DMS79 (cell line): ENCODE data around the gene SOX18.

Source experiments
- DNase-seq: peaks from one replicate; lab custom pipeline; 2025; lab: John Stamatoyannopoulos, UW

The SOX18 gene

GRCh38 chr20:64067733-64068307 lies 18.4 kb upstream of the SOX18 start:
- no peak for DNase-seq

GRCh38 chr20:64067005-64067632 lies 17.7 kb upstream of the SOX18 start:
- no peak for DNase-seq

GRCh38 chr20:64065974-64066343 lies 16.5 kb upstream of the SOX18 start:
- no peak for DNase-seq

- DNase-seq = no peak
These were observed 15.9 kb upstream of the SOX18 start for GRCh38 chr20:64065062-64065973.

GRCh38 chr20:64064145-64064698 lies 14.8 kb upstream of the SOX18 start:
- no peak for DNase-seq

GRCh38 chr20:64063389-64064144 lies 14.1 kb upstream of the SOX18 start:
- no peak for DNase-seq

GRCh38 chr20:64062596-64063388 lies 13.4 kb upstream of the SOX18 start, which contains the start of gene TCEA2:
TCEA2 (plus strand) TSS chr20:64063198; CDS start chr20:64063313, 115 bp downstream.
- DNase-seq = peak; percentile 91

- DNase-seq = no peak
These were observed 12.8 kb upstream of the SOX18 start for GRCh38 chr20:64062276-64062595.

GRCh38 chr20:64058536-64058935 lies 9.1 kb upstream of the SOX18 start:
- no peak for DNase-seq

- DNase-seq = peak; percentile 43
These were observed 8.4 kb upstream of the SOX18 start for GRCh38 chr20:64057628-64058498.

- DNase-seq = no peak
These were observed 7.6 kb upstream of the SOX18 start for GRCh38 chr20:64056889-64057627.

GRCh38 chr20:64056639-64056888 lies 7.1 kb upstream of the SOX18 start:
- DNase-seq = no peak

- no peak for DNase-seq
These were observed 6.6 kb upstream of the SOX18 start for GRCh38 chr20:64055893-64056638.

- no peak for DNase-seq
These were observed 6.0 kb upstream of the SOX18 start for GRCh38 chr20:64055396-64055892.

GRCh38 chr20:64053841-64054661 lies 4.6 kb upstream of the SOX18 start:
- no peak for DNase-seq

- DNase-seq = no peak
These were observed 3.8 kb upstream of the SOX18 start for GRCh38 chr20:64052987-64053840.

- DNase-seq = no peak
These were observed 2.9 kb upstream of the SOX18 start for GRCh38 chr20:64052326-64052722.
